Inferior parietal cortex (tissue), 1 donor: ENCODE data around the gene TTC39B.

ENCODE experiments used
- DNase-seq: peaks from one replicate; pipeline ENCODE4 v3.0.0-alpha.2; 2016; ENCODE audit errors: extremely low spot score

TTC39B gene

GRCh38 chr9:15133488-15133887 is 173.5 kb downstream of the TTC39B start:
- no peak for DNase-seq

GRCh38 chr9:15132091-15132490 is 174.9 kb downstream of the TTC39B start:
- DNase-seq, result no peak

GRCh38 chr9:15131094-15131493 is 175.9 kb downstream of the TTC39B start:
- DNase-seq, result no peak

- DNase-seq, result no peak
Observed at GRCh38 chr9:15127831-15128230, 179.2 kb downstream of the TTC39B start.

- no peak for DNase-seq
Observed at GRCh38 chr9:15121630-15122029, 185.4 kb downstream of the TTC39B start.

GRCh38 chr9:15116130-15116580 is 190.9 kb downstream of the TTC39B start:
- no peak for DNase-seq

GRCh38 chr9:15115702-15116101 is 191.3 kb downstream of the TTC39B start:
- no peak for DNase-seq

- DNase-seq, result no peak
Observed at GRCh38 chr9:15115041-15115440, 192.0 kb downstream of the TTC39B start.
